M059J (cell line): ENCODE measurements around the gene PIK3IP1. TPM values are rescaled to one million over a fixed set of nuclear protein-coding genes. Genes with fewer than 3 reads are reported as not detected.

Experiments
- DNase-seq: peaks from one replicate; pipeline ENCODE4 v3.0.0-alpha.2; 2012; ENCODE audit warnings: low read depth
- total RNA-seq: library from RNA; depleted of rRNA; stranded (reverse); fragments of >200 nt; shearing (Covaris generic); gene quantifications from 2 replicates; pipeline ENCODE4 v1.2.3, GENCODE V29; 2014

The PIK3IP1 gene
- total RNA-seq, 1 experiment from 2014 or later: 1.9 TPM

DNA sequence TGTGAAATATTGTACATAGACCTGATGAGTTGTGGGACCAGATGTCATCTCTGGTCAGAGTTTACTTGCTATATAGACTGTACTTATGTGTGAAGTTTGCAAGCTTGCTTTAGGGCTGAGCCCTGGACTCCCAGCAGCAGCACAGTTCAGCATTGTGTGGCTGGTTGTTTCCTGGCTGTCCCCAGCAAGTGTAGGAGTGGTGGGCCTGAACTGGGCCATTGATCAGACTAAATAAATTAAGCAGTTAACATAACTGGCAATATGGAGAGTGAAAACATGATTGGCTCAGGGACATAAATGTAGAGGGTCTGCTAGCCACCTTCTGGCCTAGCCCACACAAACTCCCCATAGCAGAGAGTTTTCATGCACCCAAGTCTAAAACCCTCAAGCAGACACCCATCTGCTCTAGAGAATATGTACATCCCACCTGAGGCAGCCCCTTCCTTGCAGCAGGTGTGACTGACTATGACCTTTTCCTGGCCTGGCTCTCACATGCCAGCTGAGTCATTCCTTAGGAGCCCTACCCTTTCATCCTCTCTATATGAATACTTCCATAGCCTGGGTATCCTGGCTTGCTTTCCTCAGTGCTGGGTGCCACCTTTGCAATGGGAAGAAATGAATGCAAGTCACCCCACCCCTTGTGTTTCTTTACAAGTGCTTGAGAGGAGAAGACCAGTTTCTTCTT, 12.3 kb downstream of the PIK3IP1 start:
- DNase-seq: no peak

DNA sequence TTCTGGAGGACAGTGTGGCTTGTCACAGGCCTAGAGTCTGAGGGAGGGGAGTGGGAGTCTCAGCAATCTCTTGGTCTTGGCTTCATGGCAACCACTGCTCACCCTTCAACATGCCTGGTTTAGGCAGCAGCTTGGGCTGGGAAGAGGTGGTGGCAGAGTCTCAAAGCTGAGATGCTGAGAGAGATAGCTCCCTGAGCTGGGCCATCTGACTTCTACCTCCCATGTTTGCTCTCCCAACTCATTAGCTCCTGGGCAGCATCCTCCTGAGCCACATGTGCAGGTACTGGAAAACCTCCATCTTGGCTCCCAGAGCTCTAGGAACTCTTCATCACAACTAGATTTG, 13.0 kb downstream of the PIK3IP1 start:
- DNase-seq: no peak

DNA sequence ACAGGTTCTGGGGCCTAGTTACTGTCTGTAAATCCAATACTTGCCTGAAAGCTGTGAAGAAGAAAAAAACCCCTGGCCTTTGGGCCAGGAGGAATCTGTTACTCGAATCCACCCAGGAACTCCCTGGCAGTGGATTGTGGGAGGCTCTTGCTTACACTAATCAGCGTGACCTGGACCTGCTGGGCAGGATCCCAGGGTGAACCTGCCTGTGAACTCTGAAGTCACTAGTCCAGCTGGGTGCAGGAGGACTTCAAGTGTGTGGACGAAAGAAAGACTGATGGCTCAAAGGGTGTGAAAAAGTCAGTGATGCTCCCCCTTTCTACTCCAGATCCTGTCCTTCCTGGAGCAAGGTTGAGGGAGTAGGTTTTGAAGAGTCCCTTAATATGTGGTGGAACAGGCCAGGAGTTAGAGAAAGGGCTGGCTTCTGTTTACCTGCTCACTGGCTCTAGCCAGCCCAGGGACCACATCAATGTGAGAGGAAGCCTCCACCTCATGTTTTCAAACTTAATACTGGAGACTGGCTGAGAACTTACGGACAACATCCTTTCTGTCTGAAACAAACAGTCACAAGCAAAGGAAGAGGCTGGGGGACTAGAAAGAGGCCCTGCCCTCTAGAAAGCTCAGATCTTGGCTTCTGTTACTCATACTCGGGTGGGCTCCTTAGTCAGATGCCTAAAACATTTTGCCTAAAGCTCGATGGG, 13.5 kb downstream of the PIK3IP1 start:
- no peak for DNase-seq

- no peak for DNase-seq
These were observed 14.1 kb downstream of the PIK3IP1 start for GRCh38 chr22:31278151-31278621.

DNA sequence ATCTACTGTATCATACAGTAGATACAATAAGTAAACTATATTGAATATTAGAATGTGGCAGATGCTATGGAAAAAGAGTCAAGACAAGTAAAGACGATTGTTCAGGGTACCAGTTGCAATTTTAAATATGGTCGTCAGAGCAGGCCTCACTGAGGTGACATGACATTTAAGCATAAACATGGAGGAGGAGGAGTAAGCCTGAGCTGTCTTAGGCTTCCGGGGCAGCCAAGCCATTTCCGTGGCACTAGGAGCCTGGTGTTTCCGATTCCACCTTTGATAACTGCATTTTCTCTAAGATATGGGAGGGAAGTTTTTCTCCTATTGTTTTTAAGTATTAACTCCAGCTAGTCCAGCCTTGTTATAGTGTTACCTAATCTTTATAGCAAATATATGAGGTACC, 14.5 kb downstream of the PIK3IP1 start:
- DNase-seq: no peak

DNA sequence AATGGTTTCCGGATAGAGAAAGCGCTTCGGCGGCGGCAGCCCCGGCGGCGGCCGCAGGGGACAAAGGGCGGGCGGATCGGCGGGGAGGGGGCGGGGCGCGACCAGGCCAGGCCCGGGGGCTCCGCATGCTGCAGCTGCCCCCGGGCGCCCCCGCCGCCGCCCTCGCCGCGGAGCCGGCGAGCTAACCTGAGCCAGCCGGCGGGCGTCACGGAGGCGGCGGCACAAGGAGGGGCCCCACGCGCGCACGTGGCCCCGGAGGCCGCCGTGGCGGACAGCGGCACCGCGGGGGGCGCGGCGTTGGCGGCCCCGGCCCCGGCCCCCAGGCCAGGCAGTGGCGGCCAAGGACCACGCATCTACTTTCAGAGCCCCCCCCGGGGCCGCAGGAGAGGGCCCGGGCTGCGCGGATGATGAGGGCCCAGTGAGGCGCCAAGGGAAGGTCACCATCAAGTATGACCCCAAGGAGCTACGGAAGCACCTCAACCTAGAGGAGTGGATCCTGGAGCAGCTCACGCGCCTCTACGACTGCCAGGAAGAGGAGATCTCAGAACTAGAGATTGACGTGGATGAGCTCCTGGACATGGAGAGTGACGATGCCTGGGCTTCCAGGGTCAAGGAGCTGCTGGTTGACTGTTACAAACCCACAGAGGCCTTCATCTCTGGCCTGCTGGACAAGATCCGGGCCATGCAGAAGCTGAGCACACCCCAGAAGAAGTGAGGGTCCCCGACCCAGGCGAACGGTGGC, 15.7 kb downstream of the PIK3IP1 start:
- DNase-seq: no peak

DNA sequence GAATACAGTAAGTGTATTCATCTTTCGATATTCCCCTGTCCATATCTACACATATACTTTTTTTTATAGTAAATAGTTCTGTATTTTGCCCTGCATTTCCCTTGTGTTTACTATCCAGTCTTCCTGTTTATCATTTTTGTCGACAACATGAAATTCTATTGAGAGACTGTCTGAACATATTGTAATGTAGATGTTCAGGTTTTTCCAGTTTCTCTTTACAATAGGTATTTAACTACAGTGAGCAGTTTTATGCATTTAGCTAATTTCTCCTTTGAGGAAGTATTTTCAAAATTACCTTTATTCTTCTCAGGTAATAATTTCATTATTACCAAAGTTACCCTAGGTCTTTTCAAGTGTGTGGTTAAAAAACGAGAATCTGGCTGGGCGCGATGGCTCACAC, 16.7 kb downstream of the PIK3IP1 start:
- no peak for DNase-seq

GRCh38 chr22:31275018-31275417, 17.3 kb downstream of the PIK3IP1 start:
- no peak for DNase-seq

GRCh38 chr22:31274017-31274416, 18.3 kb downstream of the PIK3IP1 start:
- DNase-seq: no peak

GRCh38 chr22:31272522-31273446, 19.5 kb downstream of the PIK3IP1 start:
- peak; percentile 65 for DNase-seq

GRCh38 chr22:31271485-31271884, 20.8 kb downstream of the PIK3IP1 start:
- no peak for DNase-seq

DNA sequence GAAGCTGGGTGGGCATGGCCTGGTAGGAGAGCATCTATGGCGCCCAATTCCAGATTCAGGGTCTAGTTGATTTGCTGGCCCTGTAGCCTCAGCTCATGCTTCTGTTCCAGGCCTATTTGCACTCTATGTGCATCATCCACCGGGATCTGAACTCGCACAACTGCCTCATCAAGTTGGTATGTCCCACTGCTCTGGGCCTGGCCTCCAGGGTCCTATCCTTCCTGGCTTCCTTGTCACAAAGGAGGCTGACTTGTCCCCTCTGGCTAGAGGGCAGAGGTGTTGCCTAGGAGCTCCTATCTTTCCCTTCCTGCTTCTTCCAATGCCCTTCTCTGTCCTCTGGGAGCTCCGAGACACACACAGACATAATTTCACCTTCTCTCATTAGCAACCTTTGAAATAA, 21.3 kb downstream of the PIK3IP1 start:
- no peak for DNase-seq

GRCh38 chr22:31269892-31270579, 22.3 kb downstream of the PIK3IP1 start:
- DNase-seq: no peak

GRCh38 chr22:31268281-31268680, 24.0 kb downstream of the PIK3IP1 start:
- DNase-seq: no peak

DNA sequence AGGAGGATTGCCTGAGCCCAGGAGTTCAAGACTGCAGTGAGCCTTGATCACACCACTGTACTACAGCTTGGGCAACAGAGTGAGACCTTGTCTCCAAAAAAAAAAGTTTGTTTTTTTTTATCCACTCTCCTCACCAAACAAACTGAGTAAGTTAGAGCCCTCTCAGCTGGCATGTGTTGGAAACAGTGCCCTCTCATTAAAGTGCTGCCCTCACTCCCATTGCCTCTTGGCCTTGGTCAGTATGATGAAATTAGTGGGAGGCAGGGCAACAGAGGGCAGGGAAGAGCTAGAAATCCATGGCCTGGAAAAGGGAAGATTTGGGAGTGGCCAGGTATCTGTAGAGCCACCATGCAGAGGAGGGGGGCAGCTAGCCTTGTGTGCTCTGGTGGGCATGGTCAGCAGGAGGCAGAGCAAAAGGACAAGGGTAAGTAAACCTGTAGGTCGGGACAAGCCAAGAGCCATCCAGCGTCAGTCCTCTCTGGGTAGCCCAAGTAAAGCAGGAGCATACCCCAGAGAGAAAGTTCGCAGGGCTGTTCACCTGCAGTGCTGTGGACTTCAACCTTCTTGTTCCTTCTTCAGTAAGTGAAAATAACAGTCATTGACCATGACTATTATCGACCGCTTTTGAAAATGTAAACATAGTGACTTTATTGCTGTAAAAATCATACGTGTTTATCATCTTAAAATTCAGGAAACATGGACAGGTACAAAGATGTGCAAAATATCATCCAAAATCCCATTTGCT, 28.2 kb downstream of the PIK3IP1 start:
- no peak for DNase-seq

DNA sequence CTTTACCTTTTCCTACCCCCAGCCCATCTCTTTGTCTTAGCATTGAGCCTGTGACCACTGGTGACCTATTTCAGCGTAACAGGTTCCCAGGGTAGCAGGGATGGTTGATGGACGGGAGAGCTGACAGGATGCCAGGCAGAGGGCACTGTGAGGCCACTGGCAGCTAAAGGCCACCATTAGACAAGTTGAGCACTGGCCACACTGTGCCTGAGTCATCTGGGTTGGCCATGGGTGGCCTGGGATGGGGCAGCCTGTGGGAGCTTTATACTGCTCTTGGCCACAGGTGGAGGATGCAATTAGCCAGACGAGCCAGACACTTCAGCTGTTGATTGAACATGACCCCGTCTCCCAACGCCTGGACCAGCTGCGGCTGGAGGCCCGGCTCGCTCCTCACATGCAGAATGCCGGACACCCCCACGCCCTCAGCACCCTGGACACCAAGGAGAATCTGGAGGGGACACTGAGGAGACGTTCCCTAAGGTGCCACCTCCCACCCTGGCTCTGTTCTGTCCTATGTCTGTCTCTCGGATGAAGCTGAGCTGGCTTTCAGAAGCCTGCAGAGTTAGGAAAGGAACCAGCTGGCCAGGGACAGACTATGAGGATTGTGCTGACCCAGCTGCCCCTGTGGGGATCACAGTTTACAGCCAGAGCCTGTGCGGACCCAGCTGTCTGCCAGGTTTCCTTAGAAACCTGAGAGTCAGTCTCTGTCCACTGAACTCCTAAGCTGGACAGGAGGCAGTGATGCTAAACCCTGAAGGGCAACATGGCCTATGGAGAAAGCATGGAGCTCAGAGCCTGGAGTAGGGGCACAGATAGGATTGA, 29.8 kb downstream of the PIK3IP1 start:
- DNase-seq: no peak

GRCh38 chr22:31260474-31260856, 31.8 kb downstream of the PIK3IP1 start:
- DNase-seq: no peak

DNA sequence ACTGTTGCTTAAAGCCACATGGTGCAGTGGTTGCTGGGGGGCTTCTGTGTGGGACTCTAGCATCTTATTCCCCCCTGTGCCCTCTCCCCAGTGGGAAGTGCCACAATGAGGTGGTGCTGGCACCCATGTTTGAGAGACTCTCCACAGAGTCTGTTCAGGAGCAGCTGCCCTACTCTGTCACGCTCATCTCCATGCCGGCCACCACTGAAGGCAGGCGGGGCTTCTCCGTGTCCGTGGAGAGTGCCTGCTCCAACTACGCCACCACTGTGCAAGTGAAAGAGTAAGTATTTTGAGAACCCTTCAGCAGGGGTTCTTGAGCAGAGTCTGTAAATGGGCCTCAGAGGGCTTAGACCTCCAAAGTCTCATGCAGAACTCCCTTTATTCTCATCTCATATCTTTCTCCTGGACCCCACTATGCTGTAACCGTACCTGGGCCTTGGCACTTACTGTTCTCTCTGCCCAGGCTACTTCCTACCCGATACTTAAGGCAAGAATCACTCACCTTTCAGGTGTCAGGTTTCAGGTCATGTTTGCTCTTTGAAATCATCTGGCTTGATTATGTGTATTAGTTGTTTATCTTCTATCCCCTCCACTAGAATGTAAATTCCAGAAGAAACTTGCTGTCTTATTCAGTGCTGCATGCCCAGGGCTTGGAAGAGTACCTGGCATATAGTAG, 32.4 kb downstream of the PIK3IP1 start:
- no peak for DNase-seq

DNA sequence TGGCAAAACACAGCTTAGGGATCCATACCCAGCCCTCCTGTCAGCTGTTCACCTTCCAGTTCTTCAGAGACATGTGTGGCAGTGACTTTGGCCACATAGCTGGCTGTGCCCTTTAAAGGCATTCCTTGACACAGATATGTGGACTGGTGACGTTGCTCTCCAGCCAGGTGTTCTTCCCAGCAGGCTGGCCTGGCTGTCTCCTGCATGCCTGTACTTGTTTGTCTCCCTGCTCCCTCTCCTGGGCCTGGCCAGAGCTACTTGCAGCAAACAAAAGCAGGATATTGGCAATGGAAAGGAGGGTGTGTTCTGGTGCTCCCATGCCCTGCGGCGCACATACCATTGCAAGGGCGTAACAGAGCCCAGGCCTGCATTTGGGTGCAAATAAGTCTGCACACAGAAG, 38.3 kb downstream of the PIK3IP1 start:
- DNase-seq: no peak
